Stimulated activated CD4-positive, alpha-beta T cell treated with anti-CD3 and anti-CD28 coated beads, Interleukin-1b, Interleukin-23, amount 100 ng/mL, for 24 hours (primary cell): ENCODE data around the gene CAPZA1.

Experiments
- DNase-seq, 4 experiments: peaks; one replicate each; pipeline ENCODE4 v3.0.0-alpha.2; 2020; ENCODE audit warnings: low read depth in 4 of 4, low spot score in 1 of 4

CAPZA1 gene

DNA sequence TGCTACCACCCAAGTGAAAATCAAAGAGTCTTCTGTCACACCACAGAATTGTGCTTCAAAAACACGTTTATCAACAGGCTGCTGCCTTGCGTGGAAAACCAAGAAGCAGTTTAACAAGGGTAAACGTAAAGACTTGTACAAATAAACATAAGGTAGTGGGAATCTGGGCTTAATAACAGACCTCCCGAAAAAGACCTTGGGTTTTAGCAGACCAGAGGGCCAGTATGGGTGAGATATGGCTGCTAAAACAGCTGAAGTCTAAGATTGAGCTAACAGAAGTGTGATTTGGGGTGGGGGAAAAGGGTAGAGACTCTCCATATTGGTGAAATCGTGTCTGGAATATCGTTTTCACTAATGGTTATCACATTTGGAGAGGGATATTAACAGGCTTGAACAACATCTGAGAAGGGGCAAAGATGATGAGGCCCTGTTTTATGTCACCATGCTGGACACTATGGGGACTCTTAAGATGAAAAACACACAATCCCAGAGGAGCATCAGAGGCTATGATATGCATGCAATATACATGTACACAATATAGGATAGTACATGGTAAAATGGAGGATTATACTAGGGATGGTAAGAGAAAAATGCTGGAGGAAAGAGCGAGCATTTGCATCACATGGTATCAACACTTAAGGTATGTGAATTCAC, 56.2 kb downstream of the CAPZA1 start:
- DNase-seq = no peak

DNA sequence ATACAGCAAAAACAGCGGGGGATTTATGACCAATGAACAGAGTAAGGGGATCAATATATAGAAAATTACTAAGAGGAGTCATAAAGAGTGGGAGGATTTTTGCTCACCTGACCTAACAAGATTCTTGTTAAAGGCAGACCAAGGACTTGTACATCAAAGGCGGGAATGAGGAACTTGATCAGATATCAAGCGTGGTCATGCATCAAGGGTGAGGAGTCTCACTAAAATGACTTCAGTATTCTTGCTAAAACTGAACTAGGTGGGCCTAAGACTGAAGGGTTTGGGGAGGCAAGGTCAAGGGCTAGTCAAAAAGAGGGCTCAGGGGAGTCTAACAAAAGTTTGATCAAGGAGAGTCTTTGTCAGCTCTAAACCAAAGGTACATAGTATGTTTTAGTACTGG, 56.9 kb downstream of the CAPZA1 start:
- DNase-seq = no peak

DNA sequence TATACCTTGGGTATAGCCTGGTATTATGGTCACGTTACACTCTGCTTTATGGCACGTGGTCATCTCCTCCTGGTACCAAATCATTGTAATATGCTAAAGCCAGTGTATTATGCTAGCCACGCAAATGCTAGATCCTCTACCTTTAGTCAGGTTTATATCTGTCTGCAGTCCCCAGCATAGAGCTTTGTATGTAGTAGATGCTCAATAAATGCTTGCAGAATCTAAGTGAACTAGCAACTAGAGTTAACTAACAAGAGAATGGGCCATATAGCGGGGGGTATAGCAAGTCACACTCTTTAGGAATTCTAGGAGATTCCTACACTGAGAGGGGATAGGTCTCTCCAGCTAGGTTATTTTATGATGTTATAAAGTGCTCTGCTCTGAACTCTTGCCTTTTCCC, 57.9 kb downstream of the CAPZA1 start:
- DNase-seq = no peak

DNA sequence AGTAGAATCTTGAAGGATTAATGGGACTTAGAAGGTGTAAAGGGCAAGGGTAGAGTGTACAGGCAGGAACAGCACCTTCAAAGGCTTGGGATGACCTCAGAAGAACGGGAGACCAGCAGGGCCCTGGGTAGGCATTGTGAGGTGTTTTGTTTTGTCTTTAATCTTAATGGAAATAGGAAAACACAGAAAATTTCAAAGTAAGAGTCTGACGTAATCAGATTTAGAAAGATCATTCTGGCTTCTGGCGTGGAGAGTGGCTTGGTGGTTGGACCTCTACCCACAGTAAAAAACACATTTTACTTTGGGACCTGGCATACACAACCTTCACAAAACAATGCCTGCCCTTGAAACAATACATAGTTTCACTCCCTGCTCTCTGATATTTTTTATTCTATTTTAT, 59.0 kb downstream of the CAPZA1 start:
- no peak for DNase-seq

DNA sequence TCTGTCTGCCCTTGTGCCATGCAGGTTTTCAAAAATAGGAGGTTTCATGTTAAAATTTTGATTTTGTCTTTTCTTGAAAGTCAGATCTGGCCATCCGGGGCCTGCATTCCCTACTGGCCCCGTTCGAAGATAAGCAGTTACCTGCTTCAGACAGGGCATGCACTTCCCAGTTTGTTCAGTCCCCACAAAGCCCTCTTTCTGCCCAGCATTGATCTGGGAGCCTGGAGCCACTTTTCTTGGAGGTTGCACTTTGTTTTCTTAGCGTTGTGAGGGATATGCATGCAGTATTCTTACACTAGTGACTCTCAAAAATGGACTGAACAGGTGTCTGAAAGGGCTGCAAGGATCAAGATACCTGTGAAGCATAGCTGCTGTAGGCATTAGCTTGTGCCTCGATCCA, 66.3 kb downstream of the CAPZA1 start:
- DNase-seq = no peak

DNA sequence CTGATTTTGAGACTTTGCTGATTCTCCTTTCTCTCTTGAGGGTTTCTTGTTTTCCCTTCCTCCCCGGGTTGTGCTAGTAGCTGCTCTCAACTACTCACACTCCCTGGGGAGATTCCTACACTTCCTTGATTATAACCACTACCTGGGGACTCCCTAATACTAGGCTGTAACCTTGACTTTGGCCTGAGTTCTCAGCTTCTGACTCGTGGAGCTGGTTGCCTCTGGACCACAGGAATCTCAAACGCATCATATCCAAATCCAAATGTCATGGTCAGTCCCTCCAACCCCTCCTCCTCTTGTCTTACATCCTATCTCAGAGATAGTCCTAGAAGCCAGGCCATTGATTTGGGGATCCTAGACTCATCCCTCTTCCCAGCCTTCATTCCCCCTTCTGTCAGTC, 66.8 kb downstream of the CAPZA1 start:
- no peak for DNase-seq

DNA sequence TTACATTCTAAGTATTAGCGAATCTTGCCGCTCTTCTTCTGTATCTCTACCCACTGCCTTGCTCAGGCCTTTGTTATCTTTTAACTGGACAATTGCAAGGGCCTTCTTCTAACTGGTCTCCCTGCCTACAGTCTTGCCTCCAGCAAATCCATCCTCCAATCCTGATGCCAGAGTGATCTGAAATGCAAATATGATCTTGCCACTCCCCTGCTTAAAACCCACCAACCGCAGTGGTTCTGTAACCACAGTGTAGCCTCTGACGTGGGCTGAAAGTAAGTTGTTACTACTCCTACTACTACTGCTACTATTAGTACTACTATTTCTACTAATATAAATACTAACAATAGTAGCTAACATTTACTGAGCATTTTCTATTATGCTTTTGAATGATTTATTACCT, 67.2 kb downstream of the CAPZA1 start:
- DNase-seq = no peak

DNA sequence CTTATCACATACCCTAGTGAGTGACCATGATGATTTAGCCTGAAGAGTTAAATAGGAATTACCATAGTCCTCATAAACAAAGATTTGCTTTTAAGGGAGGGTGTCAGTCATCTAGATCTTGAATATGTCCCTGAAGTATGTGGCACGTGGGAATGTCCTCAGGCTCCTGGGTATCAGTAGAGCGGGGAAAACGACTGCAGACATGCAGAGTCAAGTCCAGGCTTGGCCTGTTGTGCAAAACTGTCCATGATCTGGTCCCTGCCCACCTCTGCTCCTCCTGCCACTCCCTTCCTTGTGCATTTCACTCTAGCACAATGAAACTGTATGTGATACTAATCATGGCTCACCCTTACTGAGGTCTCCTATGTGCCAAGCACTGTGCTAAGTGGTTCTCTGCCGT, 67.7 kb downstream of the CAPZA1 start:
- no peak for DNase-seq

DNA sequence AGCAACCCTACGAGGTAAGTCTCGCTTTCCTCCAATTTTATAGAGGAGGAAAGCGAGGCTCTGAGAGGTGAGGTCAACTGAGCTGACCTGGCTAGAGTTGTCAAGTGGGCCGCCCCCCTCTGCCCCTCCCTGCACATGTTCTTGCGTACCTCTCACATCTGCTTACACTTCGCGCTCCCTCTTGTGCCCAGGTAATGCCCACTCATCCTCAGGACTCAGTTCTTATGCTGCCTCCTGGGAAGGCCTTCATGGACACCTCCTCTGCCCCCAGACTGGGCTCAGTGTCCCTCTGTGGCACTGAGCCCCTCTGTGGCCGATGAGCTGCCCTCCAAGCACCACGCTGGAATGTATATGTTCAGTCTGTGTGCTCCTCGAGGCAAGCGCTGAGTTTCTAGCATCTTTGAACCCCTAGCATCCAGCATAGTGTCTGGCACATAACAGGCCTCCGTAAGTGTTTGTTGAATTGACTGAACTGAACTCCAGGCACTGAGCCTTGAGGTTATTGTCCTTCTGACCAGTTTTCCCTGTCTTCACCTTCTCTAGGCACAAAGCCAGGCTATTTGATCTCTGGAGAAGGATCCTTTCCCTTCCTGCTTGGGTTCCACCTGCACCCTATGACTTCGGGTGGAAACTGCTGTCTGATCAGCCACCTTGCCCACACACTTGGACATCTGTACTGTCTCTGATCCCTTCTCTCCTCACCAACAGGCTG, 68.3 kb downstream of the CAPZA1 start:
- no peak for DNase-seq

DNA sequence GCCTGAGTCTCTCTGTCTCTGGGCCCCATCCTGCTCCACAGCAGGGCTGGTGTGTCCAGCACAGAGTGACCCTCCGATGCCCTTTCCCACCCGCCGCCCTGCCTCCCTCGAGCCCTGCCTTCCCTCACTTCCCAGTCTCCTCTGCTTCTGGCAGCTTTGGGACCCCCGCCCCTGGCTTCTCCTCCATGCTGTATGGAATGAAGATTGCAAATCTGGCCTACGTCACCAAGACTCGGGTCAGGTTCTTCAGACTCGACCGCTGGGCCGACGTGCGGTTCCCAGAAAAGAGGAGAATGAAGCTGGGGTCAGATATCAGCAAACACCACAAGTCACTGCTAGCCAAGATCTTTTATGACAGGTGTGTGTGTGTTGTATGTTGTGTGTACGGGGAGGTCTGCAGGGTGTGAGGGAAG, 69.2 kb downstream of the CAPZA1 start:
- no peak for DNase-seq

DNA sequence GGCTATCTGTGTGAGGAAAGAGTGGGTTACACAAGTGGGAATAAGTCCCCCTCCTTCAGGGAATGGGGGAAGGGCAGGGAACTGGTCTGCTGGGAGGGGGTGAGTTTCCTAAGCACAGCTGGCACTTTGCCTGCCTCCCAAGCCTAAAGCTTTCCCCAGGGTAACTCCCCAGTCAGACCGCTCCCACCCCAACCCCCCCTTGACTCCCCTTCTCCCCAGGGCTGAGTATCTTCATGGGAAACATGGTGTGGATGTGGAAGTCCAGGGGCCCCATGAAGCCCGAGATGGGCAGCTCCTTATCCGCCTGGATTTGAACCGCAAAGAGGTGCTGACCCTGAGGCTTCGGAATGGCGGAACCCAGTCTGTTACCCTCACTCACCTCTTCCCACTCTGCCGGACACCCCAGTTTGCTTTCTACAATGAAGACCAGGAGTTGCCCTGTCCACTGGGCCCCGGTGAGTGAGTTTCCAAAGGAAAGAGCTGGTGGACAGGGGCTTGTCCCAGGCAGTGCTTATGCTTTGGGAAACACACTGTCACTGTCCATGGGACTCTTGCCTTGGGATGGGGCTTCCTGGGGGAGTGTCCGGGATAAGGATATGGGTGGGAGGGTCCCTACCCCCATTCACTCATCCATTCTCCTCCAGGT, 69.7 kb downstream of the CAPZA1 start:
- DNase-seq = no peak

DNA sequence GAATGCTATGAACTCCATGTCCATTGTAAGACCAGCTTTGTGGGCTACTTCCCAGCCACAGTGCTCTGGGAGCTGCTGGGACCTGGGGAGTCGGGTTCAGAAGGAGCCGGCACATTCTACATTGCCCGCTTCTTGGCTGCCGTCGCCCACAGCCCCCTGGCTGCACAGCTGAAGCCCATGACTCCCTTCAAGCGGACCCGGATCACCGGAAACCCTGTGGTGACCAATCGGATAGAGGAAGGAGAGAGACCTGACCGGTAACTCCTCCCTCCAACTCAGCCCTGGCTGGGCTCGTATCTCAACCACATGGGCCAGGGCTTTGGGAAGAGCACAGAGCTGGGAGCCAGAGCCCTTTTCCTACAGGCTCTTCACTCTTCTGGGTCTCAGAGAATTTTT, 70.2 kb downstream of the CAPZA1 start:
- DNase-seq = no peak

DNA sequence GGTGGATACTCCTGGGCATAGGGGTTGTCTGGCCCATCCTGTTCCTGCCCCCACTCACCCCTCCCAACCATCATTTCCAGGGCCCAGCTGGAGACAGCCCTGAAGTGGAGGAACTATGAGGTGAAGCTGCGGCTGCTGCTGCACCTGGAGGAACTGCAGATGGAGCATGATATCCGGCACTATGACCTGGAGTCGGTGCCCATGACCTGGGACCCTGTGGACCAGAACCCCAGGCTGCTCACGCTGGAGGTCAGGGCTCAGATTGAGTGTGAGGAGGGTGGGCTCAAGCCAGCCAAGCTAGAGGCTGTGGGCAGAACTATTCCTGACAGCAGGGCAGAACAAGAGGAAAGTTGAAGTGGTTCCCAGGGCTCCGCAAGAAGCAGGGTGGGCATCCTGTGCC, 73.0 kb downstream of the CAPZA1 start:
- no peak for DNase-seq

DNA sequence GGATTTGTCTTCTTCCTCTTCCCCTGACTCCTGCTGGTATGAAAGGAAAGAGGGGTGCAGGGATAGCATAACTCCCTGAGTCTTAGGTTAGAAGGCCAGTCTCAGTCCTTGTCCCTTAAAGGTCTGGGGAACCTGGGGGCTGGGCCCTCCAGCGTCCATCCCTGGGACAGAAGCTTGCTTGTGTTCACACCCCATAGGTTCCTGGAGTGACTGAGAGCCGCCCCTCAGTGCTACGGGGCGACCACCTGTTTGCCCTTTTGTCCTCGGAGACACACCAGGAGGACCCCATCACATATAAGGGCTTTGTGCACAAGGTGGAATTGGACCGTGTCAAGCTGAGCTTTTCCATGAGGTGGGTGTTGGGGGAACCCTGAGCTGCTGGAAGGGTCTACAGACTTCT, 74.2 kb downstream of the CAPZA1 start:
- DNase-seq = no peak

DNA sequence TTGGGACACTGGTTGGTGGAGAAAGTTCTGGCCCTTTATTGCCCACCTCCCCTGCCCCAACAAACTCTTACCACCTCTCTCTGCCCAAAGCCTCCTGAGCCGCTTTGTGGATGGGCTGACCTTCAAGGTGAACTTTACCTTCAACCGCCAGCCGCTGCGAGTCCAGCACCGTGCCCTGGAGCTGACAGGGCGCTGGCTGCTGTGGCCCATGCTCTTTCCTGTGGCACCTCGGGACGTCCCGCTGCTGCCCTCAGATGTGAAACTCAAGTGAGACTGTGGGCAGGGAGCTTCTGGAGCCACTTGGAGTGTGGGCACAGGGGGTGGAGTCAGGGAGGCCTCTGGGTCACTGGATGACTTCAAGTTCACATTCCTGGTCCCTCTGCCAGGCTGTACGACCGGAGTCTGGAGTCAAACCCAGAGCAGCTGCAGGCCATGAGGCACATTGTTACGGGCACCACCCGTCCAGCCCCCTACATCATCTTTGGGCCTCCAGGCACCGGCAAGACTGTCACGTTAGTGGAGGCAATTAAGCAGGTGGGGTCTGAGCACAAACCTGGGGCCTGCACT, 74.8 kb downstream of the CAPZA1 start:
- no peak for DNase-seq

DNA sequence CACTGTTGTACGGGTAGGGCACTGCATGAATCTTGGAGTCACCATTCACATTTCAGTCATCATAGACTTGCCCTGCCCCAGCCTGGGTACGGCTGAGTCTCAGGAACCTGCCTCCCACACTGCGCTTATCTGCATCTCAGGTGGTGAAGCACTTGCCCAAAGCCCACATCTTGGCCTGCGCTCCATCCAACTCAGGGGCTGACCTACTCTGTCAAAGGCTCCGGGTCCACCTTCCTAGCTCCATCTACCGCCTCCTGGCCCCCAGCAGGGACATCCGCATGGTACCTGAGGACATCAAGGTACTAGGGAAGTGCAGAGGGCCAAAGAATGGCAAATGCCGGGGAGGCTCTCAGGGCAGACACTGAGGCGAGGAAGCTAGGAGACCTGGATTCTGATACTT, 75.6 kb downstream of the CAPZA1 start:
- DNase-seq = no peak

DNA sequence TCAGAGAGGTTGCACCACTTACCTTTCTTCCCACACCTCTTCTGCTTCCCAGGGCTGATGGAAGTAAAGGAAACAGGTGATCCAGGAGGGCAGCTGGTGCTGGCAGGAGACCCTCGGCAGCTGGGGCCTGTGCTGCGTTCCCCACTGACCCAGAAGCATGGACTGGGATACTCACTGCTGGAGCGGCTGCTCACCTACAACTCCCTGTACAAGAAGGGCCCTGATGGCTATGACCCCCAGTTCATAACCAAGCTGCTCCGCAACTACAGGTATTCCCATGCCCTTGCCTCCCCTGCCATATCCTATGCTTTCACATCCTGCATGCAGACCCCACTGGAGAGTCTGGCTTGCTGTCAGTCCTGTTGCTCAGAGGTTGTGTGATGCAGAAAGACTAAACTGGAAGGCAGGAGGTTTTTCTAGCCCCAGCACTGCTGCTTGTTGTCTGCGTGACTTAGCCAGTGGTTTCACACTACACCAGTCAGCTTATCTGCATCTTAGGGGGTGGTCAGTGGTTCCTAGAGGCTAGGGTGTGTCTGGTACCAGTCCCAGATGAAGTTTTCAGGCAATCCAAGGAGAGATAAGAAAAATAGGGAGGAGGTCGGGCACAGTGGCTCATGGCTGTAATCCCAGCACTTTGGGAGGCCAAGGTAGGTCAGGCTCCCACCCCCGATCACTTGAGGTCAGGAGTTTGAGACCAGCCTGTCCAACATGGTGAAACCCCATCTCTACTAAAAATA, 77.1 kb downstream of the CAPZA1 start:
- DNase-seq = no peak

DNA sequence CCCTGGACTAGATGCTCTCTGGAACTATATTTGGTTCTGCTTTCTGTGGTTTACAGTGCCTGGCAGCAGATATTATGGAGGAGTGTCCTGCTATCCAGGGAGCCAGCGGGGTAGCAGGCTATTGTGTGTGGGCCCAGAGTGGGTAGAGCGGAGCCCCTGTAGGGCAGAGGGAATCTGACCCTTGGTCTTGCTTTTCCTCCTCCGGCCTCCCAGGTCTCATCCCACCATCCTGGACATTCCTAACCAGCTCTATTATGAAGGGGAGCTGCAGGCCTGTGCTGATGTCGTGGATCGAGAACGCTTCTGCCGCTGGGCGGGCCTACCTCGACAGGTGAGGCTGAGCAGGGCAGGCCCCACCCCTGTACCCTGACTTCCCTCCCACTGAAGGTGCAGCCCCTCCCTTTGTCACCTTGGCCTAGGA, 78.2 kb downstream of the CAPZA1 start:
- no peak for DNase-seq

DNA sequence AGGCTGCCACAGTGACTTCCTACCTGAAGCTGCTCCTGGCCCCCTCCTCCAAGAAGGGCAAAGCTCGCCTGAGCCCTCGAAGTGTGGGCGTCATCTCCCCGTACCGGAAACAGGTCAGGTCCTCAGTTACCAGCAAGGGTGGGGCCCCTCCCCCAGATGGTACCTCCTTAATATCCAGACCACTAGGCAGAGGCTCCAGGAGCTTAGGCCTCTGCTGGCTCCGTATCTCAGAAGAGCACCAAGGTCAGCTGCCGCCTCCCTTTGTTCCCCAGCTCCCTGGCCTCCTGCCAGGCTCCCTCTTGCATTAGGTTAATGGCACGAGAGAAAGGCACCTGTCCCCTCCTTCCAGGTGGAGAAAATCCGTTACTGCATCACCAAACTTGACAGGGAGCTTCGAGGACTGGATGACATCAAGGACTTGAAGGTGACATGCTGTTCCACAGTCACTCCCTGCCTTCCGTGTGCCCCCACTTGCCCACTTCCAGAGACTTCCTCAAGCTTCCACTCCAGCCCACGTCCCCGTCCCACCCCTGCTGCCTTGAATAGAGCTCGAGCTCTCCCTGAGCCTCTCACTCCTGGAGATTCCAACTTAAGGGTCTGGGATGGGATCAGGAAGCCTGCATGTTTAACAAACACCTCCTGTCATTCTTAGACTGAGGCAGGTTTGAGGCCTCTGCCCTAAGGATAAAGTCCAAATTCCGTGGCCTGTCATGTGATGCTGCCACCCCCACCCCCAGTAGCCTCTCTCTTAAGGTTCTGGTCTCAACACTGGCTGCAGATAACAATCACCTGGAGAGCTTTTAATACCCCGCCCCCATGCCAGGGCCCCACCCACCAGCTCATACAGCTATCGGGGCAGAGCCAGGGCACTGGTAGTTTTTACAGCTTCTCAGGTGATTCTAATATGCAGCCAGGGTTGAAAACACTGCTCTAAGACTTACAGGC, 79.0 kb downstream of the CAPZA1 start:
- no peak for DNase-seq

DNA sequence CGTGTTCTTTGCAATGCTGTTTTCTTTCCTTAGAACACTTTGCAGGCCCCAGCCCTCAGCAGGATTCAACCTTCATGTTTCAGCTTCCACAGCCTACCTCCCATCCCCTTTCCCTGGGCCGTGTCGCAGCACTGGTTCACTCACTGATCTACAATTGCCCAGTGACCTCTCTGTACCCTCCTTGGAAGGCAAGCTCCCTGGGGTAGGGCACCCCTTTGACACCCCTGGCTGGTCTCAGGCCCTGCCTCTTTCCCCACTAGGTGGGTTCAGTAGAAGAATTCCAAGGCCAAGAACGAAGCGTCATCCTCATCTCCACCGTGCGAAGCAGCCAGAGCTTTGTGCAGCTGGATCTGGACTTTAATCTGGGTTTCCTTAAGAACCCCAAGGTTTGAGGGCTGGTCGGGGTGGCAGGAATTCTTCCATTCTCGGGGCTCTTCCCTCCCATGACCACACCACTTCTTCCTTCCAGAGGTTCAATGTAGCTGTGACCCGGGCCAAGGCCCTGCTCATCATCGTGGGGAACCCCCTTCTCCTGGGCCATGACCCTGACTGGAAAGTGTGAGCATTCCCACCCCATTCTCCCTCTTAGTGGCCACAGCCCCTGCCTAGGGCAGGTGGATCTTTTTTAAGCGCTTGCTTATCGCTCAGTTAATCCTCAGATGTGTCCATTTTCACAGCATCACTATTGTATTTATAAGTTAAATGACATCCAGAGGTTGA, 80.0 kb downstream of the CAPZA1 start:
- no peak for DNase-seq
